ENCODE results near the gene LY6G6F.

Gene LY6G6F

GRCh38 chr6:31739639-31740396 is 33.2 kb downstream of the LY6G6F start, which contains the start of gene MSH5:
Gene MSH5, plus strand, starts transcription at chr6:31740005. Its CDS starts 462 bp downstream, at chr6:31740467.
- DNase-seq (ENCODE audit: low read depth): peak; percentile 89

- no peak for DNase-seq (ENCODE audit: low read depth)
These were observed 33.9 kb downstream of the LY6G6F start for GRCh38 chr6:31740397-31741223.

- DNase-seq (ENCODE audit: low read depth): no peak
These were observed 35.1 kb downstream of the LY6G6F start for GRCh38 chr6:31741815-31742214.

- no peak for DNase-seq (ENCODE audit: low read depth)
These were observed 36.2 kb downstream of the LY6G6F start for GRCh38 chr6:31742894-31743293.

- no peak for DNase-seq (ENCODE audit: low read depth)
These were observed 37.8 kb downstream of the LY6G6F start for GRCh38 chr6:31744422-31744821.

GRCh38 chr6:31749301-31750036 is 42.8 kb downstream of the LY6G6F start:
- no peak for DNase-seq (ENCODE audit: low read depth)

GRCh38 chr6:31750411-31751022 is 43.9 kb downstream of the LY6G6F start:
- DNase-seq (ENCODE audit: low read depth): no peak

GRCh38 chr6:31752739-31753319 is 46.2 kb downstream of the LY6G6F start:
- DNase-seq (ENCODE audit: low read depth): no peak

GRCh38 chr6:31758281-31758680 is 51.6 kb downstream of the LY6G6F start:
- no peak for DNase-seq (ENCODE audit: low read depth)
